Fibroblast of skin of back (primary cell): ENCODE results near the gene KAT5.
"Not testable (repeated sequence)": the region's sequence is repeated elsewhere in the genome, so short reads cannot be mapped to it uniquely, and the experiment has no call there.

Source experiments
- DNase-seq: peaks from one replicate; pipeline ENCODE4 v3.0.0-alpha.2; 2013

KAT5 gene

GRCh38 chr11:65709661-65710060, 2.4 kb upstream of the KAT5 start:
- DNase-seq, result peak; percentile 18

- DNase-seq, result peak; percentile 62
Measured at GRCh38 chr11:65710421-65710820, 1.6 kb upstream of the KAT5 start.

- no peak for DNase-seq
Measured at GRCh38 chr11:65712633-65713076, 603 bp downstream of the KAT5 start.

GRCh38 chr11:65713212-65713969, 1.3 kb downstream of the KAT5 start:
- no peak for DNase-seq

- no peak for DNase-seq
Measured at GRCh38 chr11:65714433-65714832, 2.4 kb downstream of the KAT5 start.

GRCh38 chr11:65716302-65716701, 4.2 kb downstream of the KAT5 start:
- DNase-seq, result no peak

- no peak for DNase-seq
Measured at GRCh38 chr11:65716774-65717405, 4.8 kb downstream of the KAT5 start.

GRCh38 chr11:65717906-65718305, 5.9 kb downstream of the KAT5 start:
- no peak for DNase-seq

GRCh38 chr11:65718531-65718930, 6.5 kb downstream of the KAT5 start:
- DNase-seq, result no peak

- no peak for DNase-seq
Measured at GRCh38 chr11:65718964-65719492, 7.0 kb downstream of the KAT5 start.

GRCh38 chr11:65719871-65720210, 7.8 kb downstream of the KAT5 start:
- DNase-seq, result no peak

- peak; percentile 87 for DNase-seq
Measured at GRCh38 chr11:65720211-65720934, 8.3 kb downstream of the KAT5 start, which contains the start of gene RNASEH2C. Gene RNASEH2C, minus strand, starts transcription at chr11:65720798. Its CDS starts 40 bp downstream, at chr11:65720758.

GRCh38 chr11:65722261-65722660, 10.2 kb downstream of the KAT5 start:
- DNase-seq, result no peak

- no peak for DNase-seq
Measured at GRCh38 chr11:65726660-65727059, 14.6 kb downstream of the KAT5 start.

- no peak for DNase-seq
Measured at GRCh38 chr11:65727865-65728264, 15.8 kb downstream of the KAT5 start.

- DNase-seq, result no peak
Measured at GRCh38 chr11:65730461-65730860, 18.4 kb downstream of the KAT5 start.

- DNase-seq, result not testable (repeated sequence)
Measured at GRCh38 chr11:65735111-65735510, 23.1 kb downstream of the KAT5 start.

- DNase-seq, result no peak
Measured at GRCh38 chr11:65736810-65737209, 24.8 kb downstream of the KAT5 start.

GRCh38 chr11:65739022-65739421, 27.0 kb downstream of the KAT5 start:
- no peak for DNase-seq

GRCh38 chr11:65741185-65741584, 29.1 kb downstream of the KAT5 start:
- no peak for DNase-seq

GRCh38 chr11:65742353-65742752, 30.3 kb downstream of the KAT5 start:
- DNase-seq, result no peak

- no peak for DNase-seq
Measured at GRCh38 chr11:65743681-65744025, 31.6 kb downstream of the KAT5 start.

- DNase-seq, result peak; percentile 25
Measured at GRCh38 chr11:65744026-65744698, 32.1 kb downstream of the KAT5 start.
